WTC11 (cell line): ENCODE data around the gene CCDC127. TPM values are rescaled to one million over a fixed set of nuclear protein-coding genes. Genes with fewer than 3 reads are reported as not detected.

Experiments used
- ATAC-seq: fragments of 200-7000 bp; cut with Tn5 transposase; 2 replicates; pipeline ENCODE4 v1.10.0; 2021; ENCODE audit warnings: mild to moderate bottlenecking, moderate library complexity
- CTCF ChIA-PET: fragments of 300-600 bp; sonication (Branson Sonifier 250); formaldehyde crosslinking; loops from one replicate; lab custom pipeline; 2021; ENCODE audit warnings: antibody characterized with exemption; lab: Charles Lee
- POLR2A ChIA-PET: fragments of 350-600 bp; sonication (Branson Sonifier 250); formaldehyde crosslinking; loops from one replicate; lab custom pipeline; 2021; ENCODE audit warnings: antibody characterized with exemption; lab: Charles Lee
- DNase-seq: peaks from one replicate; pipeline ENCODE4 v3.0.0; 2021; ENCODE audit warnings: low spot score
- H3K27ac Mint-ChIP-seq: 2 replicates; pipeline ENCODE4 v1.8.0; 2021; ENCODE audit warnings: mixed read lengths
- H3K27me3 Mint-ChIP-seq: 2 replicates; pipeline ENCODE4 v1.8.0; 2021; ENCODE audit warnings: low read depth, mild to moderate bottlenecking, moderate library complexity, mixed read lengths
- H3K36me3 Mint-ChIP-seq: 2 replicates; pipeline ENCODE4 v1.8.0; 2021; ENCODE audit warnings: mixed read lengths
- H3K4me1 Mint-ChIP-seq: 2 replicates; pipeline ENCODE4 v1.8.0; 2022; ENCODE audit warnings: mixed read lengths
- H3K4me3 Mint-ChIP-seq: 2 replicates; pipeline ENCODE4 v1.8.0; 2021; ENCODE audit warnings: mild to moderate bottlenecking, moderate library complexity, mixed read lengths
- H3K9me3 Mint-ChIP-seq: 2 replicates; pipeline ENCODE4 v1.8.0; 2021; ENCODE audit warnings: mixed read lengths
- ATF1 ChIP-seq: sonication (generic); formaldehyde crosslinking; IDR thresholded peaks from 2 replicates; pipeline ENCODE4 v1.8.1; 2023; ENCODE audit warnings: mild to moderate bottlenecking, moderate library complexity, missing genetic modification reagents
- CBFB ChIP-seq: sonication (generic); formaldehyde crosslinking; IDR thresholded peaks from 2 replicates; pipeline ENCODE4 v1.8.1; 2022; ENCODE audit warnings: mild to moderate bottlenecking, low read depth, missing genetic modification reagents
- FOXP1 ChIP-seq: sonication (generic); formaldehyde crosslinking; IDR thresholded peaks from 2 replicates; pipeline ENCODE4 v1.8.0; 2022; ENCODE audit warnings: missing genetic modification reagents, mild to moderate bottlenecking, moderate library complexity, borderline replicate concordance
- MYBL2 ChIP-seq: sonication (generic); formaldehyde crosslinking; IDR thresholded peaks from 2 replicates; pipeline ENCODE4 v1.8.1; 2023; ENCODE audit warnings: mild to moderate bottlenecking, moderate library complexity, missing genetic modification reagents
- TEAD4 ChIP-seq: sonication (generic); formaldehyde crosslinking; IDR thresholded peaks from 2 replicates; pipeline ENCODE4 v1.8.0; 2022; ENCODE audit warnings: mild to moderate bottlenecking, missing genetic modification reagents
- ZBTB21 ChIP-seq: sonication (generic); formaldehyde crosslinking; IDR thresholded peaks from 2 replicates; pipeline ENCODE4 v1.8.1; 2023; ENCODE audit warnings: mild to moderate bottlenecking, missing genetic modification reagents, borderline replicate concordance
- total RNA-seq: library from RNA; stranded (reverse); gene quantifications from 3 replicates; pipeline ENCODE4 v1.2.3, GENCODE V29; 2021
- TF ChIP-seq, protein P1 (sequence below): fragments of 250-450 bp; sonication (Bioruptor Pico); IDR thresholded peaks from 2 replicates; pipeline ENCODE4 v2.1.2; 2022; ENCODE audit warnings: mild to moderate bottlenecking, moderate library complexity
- TF ChIP-seq, protein P2 (sequence below): sonication (generic); formaldehyde crosslinking; IDR thresholded peaks from 2 replicates; pipeline ENCODE4 v1.8.0; 2023; ENCODE audit warnings: missing genetic modification reagents
- TF ChIP-seq, protein P3 (sequence below): sonication (generic); formaldehyde crosslinking; IDR thresholded peaks from 2 replicates; pipeline ENCODE4 v1.8.0; 2022; ENCODE audit warnings: mild to moderate bottlenecking, missing genetic modification reagents
- TF ChIP-seq, protein P4 (sequence below): sonication (generic); formaldehyde crosslinking; IDR thresholded peaks from 2 replicates; pipeline ENCODE4 v1.8.1; 2023; ENCODE audit warnings: mild to moderate bottlenecking, missing genetic modification reagents, moderate library complexity
- TF ChIP-seq, protein P5 (sequence below): sonication (generic); formaldehyde crosslinking; IDR thresholded peaks from 2 replicates; pipeline ENCODE4 v1.8.1; 2022; ENCODE audit warnings: mild to moderate bottlenecking, missing genetic modification reagents, moderate library complexity, borderline replicate concordance
- TF ChIP-seq, protein P6 (sequence below): sonication (generic); formaldehyde crosslinking; IDR thresholded peaks from 2 replicates; pipeline ENCODE4 v1.8.0; 2022; ENCODE audit warnings: mild to moderate bottlenecking, missing genetic modification reagents
- TF ChIP-seq, protein P7 (sequence below): sonication (generic); formaldehyde crosslinking; IDR thresholded peaks from 2 replicates; pipeline ENCODE4 v1.8.1; 2022; ENCODE audit warnings: mild to moderate bottlenecking, moderate library complexity, missing genetic modification reagents
- TF ChIP-seq, protein P8 (sequence below): sonication (generic); formaldehyde crosslinking; IDR thresholded peaks from 2 replicates; pipeline ENCODE4 v1.8.0; 2023; ENCODE audit warnings: mild to moderate bottlenecking, missing genetic modification reagents
- TF ChIP-seq, protein P9 (sequence below): sonication (generic); formaldehyde crosslinking; IDR thresholded peaks from 2 replicates; pipeline ENCODE4 v1.8.0; 2023; ENCODE audit warnings: missing genetic modification reagents, mild to moderate bottlenecking, borderline replicate concordance
- TF ChIP-seq, protein P10 (sequence below): fragments of 250-450 bp; sonication (Bioruptor Pico); IDR thresholded peaks from 2 replicates; pipeline ENCODE4 v1.9.0; 2021; ENCODE audit warnings: moderate library complexity, mild to moderate bottlenecking, inconsistent platforms, borderline replicate concordance

CCDC127 gene
- total RNA-seq, 1 experiment from 2014 or later: 5.3 TPM

DNA sequence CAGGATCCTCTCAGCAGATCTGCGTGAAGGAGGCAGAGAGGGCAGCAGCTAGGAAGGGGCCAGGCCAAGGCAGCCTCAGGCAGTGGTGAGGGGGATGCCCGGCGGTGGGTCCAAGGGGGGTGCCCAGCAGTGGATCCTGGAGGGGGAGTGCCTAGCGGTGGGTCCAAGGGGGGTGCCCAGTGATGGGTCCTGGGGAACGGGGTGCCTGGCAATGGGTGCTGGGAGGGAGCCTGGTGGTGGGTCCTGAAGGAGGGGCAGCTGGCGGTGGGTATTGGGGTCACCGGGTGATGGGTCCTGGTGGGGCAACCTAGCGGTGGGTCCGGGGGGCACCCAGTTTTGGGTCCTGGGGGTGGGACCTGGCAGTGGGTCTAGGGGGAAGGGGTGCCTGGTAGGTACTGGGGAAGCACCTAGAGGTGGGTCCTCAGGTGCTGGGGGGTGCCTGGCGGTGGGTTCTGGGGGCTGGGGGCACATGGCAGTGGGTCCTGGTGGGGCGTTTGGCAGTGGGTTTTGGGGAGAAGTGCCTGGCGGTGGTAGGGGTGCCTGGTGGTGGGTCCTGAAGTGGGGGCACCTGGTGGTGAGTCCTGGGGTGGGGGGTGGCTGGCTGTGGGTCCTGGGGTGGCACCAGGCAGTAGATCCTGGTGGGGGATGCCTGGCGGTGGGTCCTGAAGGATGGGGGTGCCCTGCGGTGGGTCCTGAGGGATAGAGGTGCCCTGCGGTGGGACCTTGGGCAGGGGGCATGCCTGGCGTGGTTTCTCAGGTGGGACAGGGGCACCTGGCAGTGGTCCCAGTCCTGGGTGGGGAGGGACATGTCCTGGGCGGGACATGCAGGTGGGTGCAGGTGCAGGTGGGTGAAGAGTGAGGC lies 24.8 kb downstream of the CCDC127 start (continued):
- TF ChIP-seq, protein P1, sequence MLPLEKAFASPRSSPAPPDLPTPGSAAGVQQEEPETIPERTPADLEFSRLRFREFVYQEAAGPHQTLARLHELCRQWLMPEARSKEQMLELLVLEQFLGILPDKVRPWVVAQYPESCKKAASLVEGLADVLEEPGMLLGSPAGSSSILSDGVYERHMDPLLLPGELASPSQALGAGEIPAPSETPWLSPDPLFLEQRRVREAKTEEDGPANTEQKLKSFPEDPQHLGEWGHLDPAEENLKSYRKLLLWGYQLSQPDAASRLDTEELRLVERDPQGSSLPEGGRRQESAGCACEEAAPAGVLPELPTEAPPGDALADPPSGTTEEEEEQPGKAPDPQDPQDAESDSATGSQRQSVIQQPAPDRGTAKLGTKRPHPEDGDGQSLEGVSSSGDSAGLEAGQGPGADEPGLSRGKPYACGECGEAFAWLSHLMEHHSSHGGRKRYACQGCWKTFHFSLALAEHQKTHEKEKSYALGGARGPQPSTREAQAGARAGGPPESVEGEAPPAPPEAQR (CRISPR knock-in tag): no peak
- TF ChIP-seq, protein P2, sequence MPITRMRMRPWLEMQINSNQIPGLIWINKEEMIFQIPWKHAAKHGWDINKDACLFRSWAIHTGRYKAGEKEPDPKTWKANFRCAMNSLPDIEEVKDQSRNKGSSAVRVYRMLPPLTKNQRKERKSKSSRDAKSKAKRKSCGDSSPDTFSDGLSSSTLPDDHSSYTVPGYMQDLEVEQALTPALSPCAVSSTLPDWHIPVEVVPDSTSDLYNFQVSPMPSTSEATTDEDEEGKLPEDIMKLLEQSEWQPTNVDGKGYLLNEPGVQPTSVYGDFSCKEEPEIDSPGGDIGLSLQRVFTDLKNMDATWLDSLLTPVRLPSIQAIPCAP: no peak
- TF ChIP-seq, protein P3, sequence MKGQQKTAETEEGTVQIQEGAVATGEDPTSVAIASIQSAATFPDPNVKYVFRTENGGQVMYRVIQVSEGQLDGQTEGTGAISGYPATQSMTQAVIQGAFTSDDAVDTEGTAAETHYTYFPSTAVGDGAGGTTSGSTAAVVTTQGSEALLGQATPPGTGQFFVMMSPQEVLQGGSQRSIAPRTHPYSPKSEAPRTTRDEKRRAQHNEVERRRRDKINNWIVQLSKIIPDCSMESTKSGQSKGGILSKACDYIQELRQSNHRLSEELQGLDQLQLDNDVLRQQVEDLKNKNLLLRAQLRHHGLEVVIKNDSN (CRISPR knock-in tag): no peak
- TF ChIP-seq, protein P4, sequence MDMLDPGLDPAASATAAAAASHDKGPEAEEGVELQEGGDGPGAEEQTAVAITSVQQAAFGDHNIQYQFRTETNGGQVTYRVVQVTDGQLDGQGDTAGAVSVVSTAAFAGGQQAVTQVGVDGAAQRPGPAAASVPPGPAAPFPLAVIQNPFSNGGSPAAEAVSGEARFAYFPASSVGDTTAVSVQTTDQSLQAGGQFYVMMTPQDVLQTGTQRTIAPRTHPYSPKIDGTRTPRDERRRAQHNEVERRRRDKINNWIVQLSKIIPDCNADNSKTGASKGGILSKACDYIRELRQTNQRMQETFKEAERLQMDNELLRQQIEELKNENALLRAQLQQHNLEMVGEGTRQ (CRISPR knock-in tag): no peak
- TF ChIP-seq CBFB (CRISPR knock-in tag): no peak
- TF ChIP-seq, protein P5, sequence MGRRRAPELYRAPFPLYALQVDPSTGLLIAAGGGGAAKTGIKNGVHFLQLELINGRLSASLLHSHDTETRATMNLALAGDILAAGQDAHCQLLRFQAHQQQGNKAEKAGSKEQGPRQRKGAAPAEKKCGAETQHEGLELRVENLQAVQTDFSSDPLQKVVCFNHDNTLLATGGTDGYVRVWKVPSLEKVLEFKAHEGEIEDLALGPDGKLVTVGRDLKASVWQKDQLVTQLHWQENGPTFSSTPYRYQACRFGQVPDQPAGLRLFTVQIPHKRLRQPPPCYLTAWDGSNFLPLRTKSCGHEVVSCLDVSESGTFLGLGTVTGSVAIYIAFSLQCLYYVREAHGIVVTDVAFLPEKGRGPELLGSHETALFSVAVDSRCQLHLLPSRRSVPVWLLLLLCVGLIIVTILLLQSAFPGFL (CRISPR knock-in tag): no peak
- TF ChIP-seq, protein P6, sequence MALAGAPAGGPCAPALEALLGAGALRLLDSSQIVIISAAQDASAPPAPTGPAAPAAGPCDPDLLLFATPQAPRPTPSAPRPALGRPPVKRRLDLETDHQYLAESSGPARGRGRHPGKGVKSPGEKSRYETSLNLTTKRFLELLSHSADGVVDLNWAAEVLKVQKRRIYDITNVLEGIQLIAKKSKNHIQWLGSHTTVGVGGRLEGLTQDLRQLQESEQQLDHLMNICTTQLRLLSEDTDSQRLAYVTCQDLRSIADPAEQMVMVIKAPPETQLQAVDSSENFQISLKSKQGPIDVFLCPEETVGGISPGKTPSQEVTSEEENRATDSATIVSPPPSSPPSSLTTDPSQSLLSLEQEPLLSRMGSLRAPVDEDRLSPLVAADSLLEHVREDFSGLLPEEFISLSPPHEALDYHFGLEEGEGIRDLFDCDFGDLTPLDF (CRISPR knock-in tag): no peak

DNA sequence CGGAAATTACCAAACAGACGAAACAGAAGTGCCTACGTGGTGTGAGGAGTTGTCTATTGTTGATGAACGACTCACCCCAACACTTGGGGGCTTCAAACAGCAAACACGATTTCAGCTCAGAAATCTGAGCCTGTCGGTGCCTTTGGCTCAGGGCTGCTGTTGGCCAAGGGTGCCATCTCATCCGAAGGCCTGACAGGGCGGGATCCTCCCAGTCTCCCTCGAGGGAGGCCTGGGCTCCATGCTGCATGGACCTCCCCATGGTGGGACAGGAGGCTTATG lies 25.3 kb downstream of the CCDC127 start:
- no peak for ATAC-seq

DNA sequence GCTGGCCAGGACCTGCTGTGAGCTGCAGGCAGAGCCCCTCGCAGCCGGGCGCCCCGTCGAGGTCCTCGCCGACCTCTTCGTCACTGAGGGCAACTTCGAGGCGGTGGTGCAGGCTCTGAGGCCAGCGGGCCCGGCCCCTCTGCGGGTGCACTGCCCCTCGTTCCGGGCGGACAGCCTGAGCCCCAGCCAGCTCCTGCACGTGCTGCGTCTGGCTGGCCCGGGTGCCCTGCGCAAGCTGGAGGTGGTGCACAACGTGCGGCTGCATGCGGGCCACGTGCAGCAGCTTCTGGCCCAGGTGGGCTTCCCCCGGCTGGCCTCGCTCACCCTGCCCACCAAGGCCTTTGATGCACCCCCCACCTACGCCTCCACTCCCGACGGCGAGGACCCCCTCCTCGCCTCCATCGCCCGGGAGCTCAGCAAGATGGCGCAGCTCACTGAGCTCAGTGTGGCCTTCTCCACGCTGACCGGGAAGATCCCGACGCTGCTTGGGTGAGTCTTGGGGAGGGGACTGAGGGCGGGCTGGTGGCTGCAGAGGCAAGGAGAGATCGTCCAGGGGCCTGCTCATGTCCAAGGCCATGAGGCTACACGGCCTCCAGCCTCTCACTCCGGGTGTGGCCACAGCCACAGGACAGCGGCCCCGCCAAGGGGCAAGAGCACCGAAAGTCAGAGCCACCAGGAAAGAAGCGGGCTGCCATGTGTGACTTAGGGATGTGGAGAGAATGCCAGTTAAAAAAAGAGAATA lies 25.8 kb downstream of the CCDC127 start:
- no peak overlapping the region for H3K27ac Mint-ChIP-seq
- H3K4me3 Mint-ChIP-seq: no peak overlapping the region
- H3K9me3 Mint-ChIP-seq: no peaks in the 10 kb centered on the region
- no peaks in the 10 kb centered on the region; the same call in 1 of the 2 replicates for H3K27me3 Mint-ChIP-seq
- POLR2A ChIA-PET: no interaction called here
- H3K4me1 Mint-ChIP-seq: peaks cover 8% of the 10 kb centered on the region
- DNase-seq (no peak), ATAC-seq (no peak)
- CTCF ChIA-PET: interaction anchor here (0.8 to 1.2 kb wide), 2 partner anchors 8 to 138 kb away, joined by 3 read pairs; no protein-coding TSS in a partner anchor
- H3K36me3 Mint-ChIP-seq: no peaks in the 10 kb centered on the region
- TF ChIP-seq, protein P7, sequence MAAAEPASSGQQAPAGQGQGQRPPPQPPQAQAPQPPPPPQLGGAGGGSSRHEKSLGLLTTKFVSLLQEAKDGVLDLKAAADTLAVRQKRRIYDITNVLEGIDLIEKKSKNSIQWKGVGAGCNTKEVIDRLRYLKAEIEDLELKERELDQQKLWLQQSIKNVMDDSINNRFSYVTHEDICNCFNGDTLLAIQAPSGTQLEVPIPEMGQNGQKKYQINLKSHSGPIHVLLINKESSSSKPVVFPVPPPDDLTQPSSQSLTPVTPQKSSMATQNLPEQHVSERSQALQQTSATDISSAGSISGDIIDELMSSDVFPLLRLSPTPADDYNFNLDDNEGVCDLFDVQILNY: no peak
- no peak for TF ChIP-seq MYBL2
- TF ChIP-seq, protein P8, sequence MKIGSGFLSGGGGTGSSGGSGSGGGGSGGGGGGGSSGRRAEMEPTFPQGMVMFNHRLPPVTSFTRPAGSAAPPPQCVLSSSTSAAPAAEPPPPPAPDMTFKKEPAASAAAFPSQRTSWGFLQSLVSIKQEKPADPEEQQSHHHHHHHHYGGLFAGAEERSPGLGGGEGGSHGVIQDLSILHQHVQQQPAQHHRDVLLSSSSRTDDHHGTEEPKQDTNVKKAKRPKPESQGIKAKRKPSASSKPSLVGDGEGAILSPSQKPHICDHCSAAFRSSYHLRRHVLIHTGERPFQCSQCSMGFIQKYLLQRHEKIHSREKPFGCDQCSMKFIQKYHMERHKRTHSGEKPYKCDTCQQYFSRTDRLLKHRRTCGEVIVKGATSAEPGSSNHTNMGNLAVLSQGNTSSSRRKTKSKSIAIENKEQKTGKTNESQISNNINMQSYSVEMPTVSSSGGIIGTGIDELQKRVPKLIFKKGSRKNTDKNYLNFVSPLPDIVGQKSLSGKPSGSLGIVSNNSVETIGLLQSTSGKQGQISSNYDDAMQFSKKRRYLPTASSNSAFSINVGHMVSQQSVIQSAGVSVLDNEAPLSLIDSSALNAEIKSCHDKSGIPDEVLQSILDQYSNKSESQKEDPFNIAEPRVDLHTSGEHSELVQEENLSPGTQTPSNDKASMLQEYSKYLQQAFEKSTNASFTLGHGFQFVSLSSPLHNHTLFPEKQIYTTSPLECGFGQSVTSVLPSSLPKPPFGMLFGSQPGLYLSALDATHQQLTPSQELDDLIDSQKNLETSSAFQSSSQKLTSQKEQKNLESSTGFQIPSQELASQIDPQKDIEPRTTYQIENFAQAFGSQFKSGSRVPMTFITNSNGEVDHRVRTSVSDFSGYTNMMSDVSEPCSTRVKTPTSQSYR (CRISPR knock-in tag): no peak
- no peak for TF ChIP-seq ATF1 (CRISPR knock-in tag)
- TF ChIP-seq, protein P9, sequence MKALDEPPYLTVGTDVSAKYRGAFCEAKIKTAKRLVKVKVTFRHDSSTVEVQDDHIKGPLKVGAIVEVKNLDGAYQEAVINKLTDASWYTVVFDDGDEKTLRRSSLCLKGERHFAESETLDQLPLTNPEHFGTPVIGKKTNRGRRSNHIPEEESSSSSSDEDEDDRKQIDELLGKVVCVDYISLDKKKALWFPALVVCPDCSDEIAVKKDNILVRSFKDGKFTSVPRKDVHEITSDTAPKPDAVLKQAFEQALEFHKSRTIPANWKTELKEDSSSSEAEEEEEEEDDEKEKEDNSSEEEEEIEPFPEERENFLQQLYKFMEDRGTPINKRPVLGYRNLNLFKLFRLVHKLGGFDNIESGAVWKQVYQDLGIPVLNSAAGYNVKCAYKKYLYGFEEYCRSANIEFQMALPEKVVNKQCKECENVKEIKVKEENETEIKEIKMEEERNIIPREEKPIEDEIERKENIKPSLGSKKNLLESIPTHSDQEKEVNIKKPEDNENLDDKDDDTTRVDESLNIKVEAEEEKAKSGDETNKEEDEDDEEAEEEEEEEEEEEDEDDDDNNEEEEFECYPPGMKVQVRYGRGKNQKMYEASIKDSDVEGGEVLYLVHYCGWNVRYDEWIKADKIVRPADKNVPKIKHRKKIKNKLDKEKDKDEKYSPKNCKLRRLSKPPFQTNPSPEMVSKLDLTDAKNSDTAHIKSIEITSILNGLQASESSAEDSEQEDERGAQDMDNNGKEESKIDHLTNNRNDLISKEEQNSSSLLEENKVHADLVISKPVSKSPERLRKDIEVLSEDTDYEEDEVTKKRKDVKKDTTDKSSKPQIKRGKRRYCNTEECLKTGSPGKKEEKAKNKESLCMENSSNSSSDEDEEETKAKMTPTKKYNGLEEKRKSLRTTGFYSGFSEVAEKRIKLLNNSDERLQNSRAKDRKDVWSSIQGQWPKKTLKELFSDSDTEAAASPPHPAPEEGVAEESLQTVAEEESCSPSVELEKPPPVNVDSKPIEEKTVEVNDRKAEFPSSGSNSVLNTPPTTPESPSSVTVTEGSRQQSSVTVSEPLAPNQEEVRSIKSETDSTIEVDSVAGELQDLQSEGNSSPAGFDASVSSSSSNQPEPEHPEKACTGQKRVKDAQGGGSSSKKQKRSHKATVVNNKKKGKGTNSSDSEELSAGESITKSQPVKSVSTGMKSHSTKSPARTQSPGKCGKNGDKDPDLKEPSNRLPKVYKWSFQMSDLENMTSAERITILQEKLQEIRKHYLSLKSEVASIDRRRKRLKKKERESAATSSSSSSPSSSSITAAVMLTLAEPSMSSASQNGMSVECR (CRISPR knock-in tag): no peak

More for the DNA sequence above, 25.3 kb downstream of the CCDC127 start:
- no peaks in the 10 kb centered on the region for H3K9me3 Mint-ChIP-seq
- no peak overlapping the region for H3K27ac Mint-ChIP-seq
- H3K4me3 Mint-ChIP-seq: no peak overlapping the region
- ChIA-PET CTCF (no interaction called here), POLR2A (no interaction called here)
- TF ChIP-seq, protein P10, sequence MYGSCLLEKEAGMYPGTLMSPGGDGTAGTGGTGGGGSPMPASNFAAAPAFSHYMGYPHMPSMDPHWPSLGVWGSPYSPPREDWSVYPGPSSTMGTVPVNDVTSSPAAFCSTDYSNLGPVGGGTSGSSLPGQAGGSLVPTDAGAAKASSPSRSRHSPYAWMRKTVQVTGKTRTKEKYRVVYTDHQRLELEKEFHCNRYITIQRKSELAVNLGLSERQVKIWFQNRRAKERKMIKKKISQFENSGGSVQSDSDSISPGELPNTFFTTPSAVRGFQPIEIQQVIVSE (CRISPR knock-in tag): no peak
- TF ChIP-seq TEAD4 (no peak), FOXP1 (CRISPR knock-in tag) (no peak), ZBTB21 (CRISPR knock-in tag) (no peak)
- H3K27me3 Mint-ChIP-seq: no peaks in the 10 kb centered on the region; the same call in 1 of the 2 replicates
- H3K4me1 Mint-ChIP-seq: peaks cover 8% of the 10 kb centered on the region
- no peaks in the 10 kb centered on the region for H3K36me3 Mint-ChIP-seq
- no peak for DNase-seq
